K562 (cell line): ENCODE measurements around the gene ERCC3. TPM values are rescaled to one million over a fixed set of nuclear protein-coding genes. Genes with fewer than 3 reads are reported as not detected.
"Not testable (repeated sequence)": the region's sequence is repeated elsewhere in the genome, so short reads cannot be mapped to it uniquely, and the experiment has no call there.

Experiments
- ATAC-seq: fragments of 200-7000 bp; cut with Tn5 transposase; 3 replicates; pipeline ENCODE4 v1.9.1; 2020; ENCODE audit warnings: moderate library complexity
- BruUV-seq: library from RNA; stranded (reverse); fragments of 400-500 nt; replicated peaks from 2 replicates; lab custom pipeline; 2021; lab: Mats Ljungman, UMichigan
- CTCF ChIA-PET: fragments of 300-600 bp; formaldehyde crosslinking; extraction: SDS; loops from one replicate; lab custom pipeline; 2021; ENCODE audit warnings: low intra/inter-chr PET ratio; lab: Yijun Ruan, JAX
- POLR2A ChIA-PET: fragments of 300-600, 350-650 bp; sonication (Branson Sonifier 250); formaldehyde crosslinking; extraction: SDS; loops from one replicate; lab custom pipeline; 2021; ENCODE audit warnings: antibody characterized with exemption, inconsistent platforms; lab: Yijun Ruan, JAX
- DNase-seq, 4 experiments: peaks; one replicate each; pipeline versions ENCODE4 v3.0.0 to v3.0.0-alpha.2; 2011 to 2018; ENCODE audit warnings: low spot score in 3 of 4, mixed read lengths in 3 of 4; ENCODE audit errors: extremely low read depth in 1 of 4
- FAIRE-seq: peaks from 2 replicates; lab custom pipeline; 2011; peaks lifted over from hg19 to GRCh38; lab: Jason Lieb, UNC
- H2AFZ ChIP-seq: 2 replicates; pipeline ENCODE4 v1.6.0; 2011; ENCODE audit warnings: low read depth, low read length, control low read depth, inconsistent platforms
- H3K27ac ChIP-seq: fragments of 200-600 bp; 3 replicates; pipeline ENCODE4 v1.8.0; 2011; ENCODE audit warnings: low read depth, mild to moderate bottlenecking, control low read depth, inconsistent platforms, low read length, moderate library complexity, mixed read lengths; ENCODE audit errors: extremely low read depth
- H3K27me3 ChIP-seq, 2 experiments: fragments of 300-600 bp in 1 of 2; 2 replicates in 1 of 2; 3 replicates in 1 of 2; pipeline versions ENCODE4 v1.6.0 to v1.8.0; 2011; ENCODE audit warnings: inconsistent platforms in 2 of 2, low read length in 2 of 2, mild to moderate bottlenecking in 1 of 2, mixed read lengths in 1 of 2, moderate library complexity in 1 of 2; ENCODE audit not compliant: control insufficient read depth in 2 of 2, insufficient read depth in 2 of 2
- H3K36me3 ChIP-seq: fragments of 300-600 bp; 3 replicates; pipeline ENCODE4 v1.8.0; 2011; ENCODE audit warnings: mild to moderate bottlenecking, low read length, inconsistent platforms; ENCODE audit not compliant: control insufficient read depth, insufficient read depth
- H3K4me1 ChIP-seq, 2 experiments: fragments of 200-600 bp in 1 of 2; replicated peaks in 1 of 2; 2 replicates in 1 of 2; 3 replicates in 1 of 2; pipeline versions ENCODE4 v1.5.1 to v1.8.0; 2011; ENCODE audit warnings: inconsistent platforms in 2 of 2, low read length in 2 of 2, mild to moderate bottlenecking in 1 of 2, mixed read lengths in 1 of 2, moderate library complexity in 1 of 2; ENCODE audit not compliant: control insufficient read depth in 2 of 2, insufficient read depth in 2 of 2
- H3K4me2 ChIP-seq: 2 replicates; pipeline ENCODE4 v1.6.1; 2011; ENCODE audit warnings: low read length, control low read depth, inconsistent platforms, mixed read lengths; ENCODE audit not compliant: insufficient read depth
- H3K4me3 ChIP-seq: fragments of 200-600 bp; sonication (generic), shearing (Covaris generic); 2 replicates; pipeline ENCODE4 v1.5.1; 2016; ENCODE audit warnings: control low read depth, inconsistent platforms
- H3K79me2 ChIP-seq: fragments of 200-600 bp; 3 replicates; pipeline ENCODE4 v1.8.0; 2011; ENCODE audit warnings: low read length, inconsistent platforms; ENCODE audit not compliant: control insufficient read depth, insufficient read depth
- H3K9ac ChIP-seq, 2 experiments: 2 replicates each; pipeline versions ENCODE4 v1.6.0 to v1.6.1; 2011; ENCODE audit warnings: low read depth in 2 of 2, low read length in 2 of 2, control low read depth in 1 of 2, inconsistent platforms in 1 of 2, mild to moderate bottlenecking in 1 of 2, mixed read lengths in 1 of 2; ENCODE audit not compliant: insufficient read depth in 1 of 2
- H3K9me1 ChIP-seq: one replicate; pipeline ENCODE4 v1.6.0; 2011; ENCODE audit warnings: inconsistent platforms, mild to moderate bottlenecking, low read length, moderate library complexity; ENCODE audit not compliant: control insufficient read depth, insufficient read depth
- H3K9me3 ChIP-seq: replicated peaks from 2 replicates; pipeline ENCODE4 v1.5.1; 2011; ENCODE audit warnings: low read depth, low read length, inconsistent platforms; ENCODE audit not compliant: control insufficient read depth, insufficient read depth
- H4K20me1 ChIP-seq: replicated peaks from 2 replicates; pipeline ENCODE4 v1.6.1; 2011; ENCODE audit warnings: low read length, inconsistent platforms, mixed read lengths; ENCODE audit not compliant: control insufficient read depth, insufficient read depth
- CEBPB ChIP-seq: fragments of 450-650 bp; IDR thresholded peaks from 2 replicates; pipeline ENCODE4 v1.6.1; 2016; ENCODE audit warnings: missing genetic modification characterization, missing compliant biosample characterization
- CEBPG ChIP-seq, 3 experiments: fragments of 200-800 bp in 1 of 3; sonication (Bioruptor generic) in 1 of 3; sonication (generic) in 1 of 3; formaldehyde crosslinking in 1 of 3; IDR thresholded peaks in 2 of 3; conservative IDR thresholded peaks in 1 of 3; 2 replicates each; pipeline versions ENCODE4 v1.6.1 to v1.8.0; 2016 to 2022; ENCODE audit warnings: missing compliant biosample characterization in 2 of 3, missing genetic modification characterization in 2 of 3, mild to moderate bottlenecking in 1 of 3, missing genetic modification reagents in 1 of 3
- MEIS2 ChIP-seq: fragments of 450-650 bp; IDR thresholded peaks from 2 replicates; pipeline ENCODE4 v1.6.1; 2014; ENCODE audit warnings: mild to moderate bottlenecking; ENCODE audit not compliant: partially characterized antibody
- NFIC ChIP-seq: fragments of 450-650 bp; IDR thresholded peaks from 2 replicates; pipeline ENCODE4 v1.6.1; 2017; ENCODE audit warnings: mild to moderate bottlenecking, inconsistent platforms
- WGBS: fragments of 100-300 bp; shearing (Covaris generic); methylation state at CpG from one replicate; pipeline ENCODE4 v1.1.6; 2016; ENCODE audit warnings: low coverage, mixed read lengths; ENCODE audit not compliant: insufficient coverage; ENCODE audit errors: missing lambda C conversion rate; 5-methylcytosine and 5-hydroxymethylcytosine counted together
- in situ Hi-C: fragments of 300-500 bp; cut with MboI; formaldehyde crosslinking; loops from 4 replicates; pipeline ENCODE4 v1.15.0; 2018; ENCODE audit warnings: inconsistent platforms, mixed read lengths
- intact Hi-C: fragments of 100-400 bp; cut with micrococcal nuclease; formaldehyde crosslinking; loops from 2 replicates; pipeline ENCODE4 v1.14.2; 2022
- polyA plus RNA-seq, 8 experiments: library from polyadenylated mRNA; depleted of rRNA in 4 of 8; stranded (reverse) in 5 of 8; unstranded in 3 of 8; fragments of >200 nt; fragmentation: Nextera tagmentation in 2 of 8; fragmentation: Illumina TruSeq in 1 of 8; extraction: Ambion mirVana in 2 of 8; extraction: Trizol in 1 of 8; gene quantifications; 2 replicates each; pipeline versions ENCODE4 v1.2.1 to v1.2.3, GENCODE V29; 2011 to 2014; ENCODE audit warnings: inconsistent platforms in 1 of 8, missing spikeins in 1 of 8
- total RNA-seq, 7 experiments: library from RNA; depleted of rRNA in 6 of 7; stranded (reverse); fragments of >200 nt in 6 of 7; fragmentation: Illumina TruSeq in 2 of 7; extraction: Trizol in 2 of 7; gene quantifications; 2 replicates each; pipeline versions ENCODE4 v1.2.1 to v1.2.3, GENCODE V29; 2011 to 2021; ENCODE audit warnings: low replicate concordance in 1 of 7
- TF ChIP-seq, protein P1 (sequence below), 2 experiments: fragments of 450-650 bp in 1 of 2; sonication (generic) in 1 of 2; formaldehyde crosslinking in 1 of 2; IDR thresholded peaks in 1 of 2; conservative IDR thresholded peaks in 1 of 2; 2 replicates each; pipeline versions ENCODE4 v1.6.1 to v1.8.1; 2016 to 2023; ENCODE audit warnings: mild to moderate bottlenecking in 2 of 2, moderate library complexity in 2 of 2, inconsistent platforms in 1 of 2, missing genetic modification reagents in 1 of 2

Gene ERCC3
- total and polyA plus RNA-seq, 9 of the 15 experiments (the other 6 are each of a cell fraction or from before 2014, with no cell fraction given): 17.9 to 61.5 (median 43.1) TPM

GRCh38 chr2:127224135-127224534, 69.8 kb downstream of the ERCC3 start:
- H3K36me3 ChIP-seq, H4K20me1 ChIP-seq, H3K27ac ChIP-seq, H3K9me3 ChIP-seq, intact Hi-C loops, POLR2A ChIA-PET, BruUV-seq, ATAC-seq, CTCF ChIA-PET, in situ Hi-C loops, DNase-seq, H3K4me2 ChIP-seq, H3K4me3 ChIP-seq, H2AFZ ChIP-seq, H3K4me1 ChIP-seq, H3K79me2 ChIP-seq, FAIRE-seq, H3K9ac ChIP-seq, H3K9me1 ChIP-seq: not testable (repeated sequence)
- peaks cover 29 to 60% of the 10 kb centered on the region in 2 experiments for H3K27me3 ChIP-seq
- TF ChIP-seq CEBPB (tag) (peak; percentile 40; the same call in 1 of the 2 replicates), CEBPG (CRISPR knock-in tag; IDR thresholded peaks at IDR 0.05) (peak; percentile 68), CEBPG (tag; conservative IDR thresholded peaks at IDR 0.05 in 1 of 2, IDR thresholded peaks at IDR 0.05 in 1 of 2) (peak; percentile 55 to 83; a peak in 3 of 4 replicates), NFIC (peak; percentile 51; the same call in 1 of the 2 replicates), MEIS2 (peak; percentile 38)
- TF ChIP-seq, protein P1, sequence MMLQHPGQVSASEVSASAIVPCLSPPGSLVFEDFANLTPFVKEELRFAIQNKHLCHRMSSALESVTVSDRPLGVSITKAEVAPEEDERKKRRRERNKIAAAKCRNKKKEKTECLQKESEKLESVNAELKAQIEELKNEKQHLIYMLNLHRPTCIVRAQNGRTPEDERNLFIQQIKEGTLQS (IDR thresholded peaks at IDR 0.05): peak; percentile 78
- TF ChIP-seq, protein P1 (CRISPR knock-in tag; conservative IDR thresholded peaks at IDR 0.05): not testable (repeated sequence)
- 4% methylated on average over 5 of the region's 5 CpGs for WGBS
